Activated T-cell treated with anti-CD3 and anti-CD28 coated beads, Interleukin-2, amount 50 U/mL, for 1 hour (primary cell): Measurements from ENCODE around the gene PKDCC.
"Not testable (repeated sequence)": the region's sequence is repeated elsewhere in the genome, so short reads cannot be mapped to it uniquely, and the experiment has no call there.

Experiments
- DNase-seq: peaks from one replicate; pipeline ENCODE4 v3.0.0-alpha.2; 2020

The PKDCC gene

DNA sequence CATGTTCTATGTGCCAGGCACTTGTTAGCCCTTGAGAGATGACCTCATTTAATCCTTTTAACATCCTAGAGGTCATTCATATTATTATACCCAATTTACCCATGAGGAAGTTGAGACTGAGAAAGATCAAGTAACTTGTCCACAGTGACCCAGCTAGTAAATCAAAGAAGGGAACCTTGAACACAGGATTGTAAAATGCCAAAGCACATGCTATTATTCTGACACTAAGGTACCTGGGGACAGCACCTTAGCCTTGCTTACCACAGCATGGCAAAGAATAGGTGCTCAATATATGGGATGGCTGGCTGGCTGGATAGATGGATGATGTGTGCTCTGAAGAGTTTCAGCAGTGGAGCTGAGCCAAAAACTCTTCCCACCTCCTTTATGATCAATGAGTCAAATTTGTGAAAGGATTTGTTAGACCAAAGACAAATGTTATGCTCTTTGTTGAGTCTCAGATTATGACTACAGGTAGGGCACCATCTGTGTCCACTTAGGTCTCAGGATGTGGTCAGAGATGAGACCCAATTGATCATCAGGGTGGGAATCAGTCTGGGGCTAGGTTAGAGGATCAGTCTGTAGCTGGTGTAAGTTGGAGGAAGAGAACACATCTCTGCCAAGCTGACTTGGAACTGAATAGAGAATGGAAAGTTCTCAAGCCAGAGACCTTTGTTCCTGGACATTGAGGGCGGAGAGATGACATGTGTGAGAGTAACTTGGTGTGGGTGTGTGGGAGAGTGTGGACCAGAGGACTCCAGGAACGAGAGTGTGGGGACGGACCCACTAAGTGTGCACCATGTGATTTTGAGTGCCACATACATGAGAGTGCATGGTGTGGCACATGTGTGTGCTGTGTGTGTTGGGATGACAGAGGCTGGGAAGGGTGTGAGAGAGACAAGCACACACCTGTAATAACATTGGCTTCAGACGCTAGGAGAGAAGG lies 16.3 kb upstream of the PKDCC start:
- DNase-seq = no peak

DNA sequence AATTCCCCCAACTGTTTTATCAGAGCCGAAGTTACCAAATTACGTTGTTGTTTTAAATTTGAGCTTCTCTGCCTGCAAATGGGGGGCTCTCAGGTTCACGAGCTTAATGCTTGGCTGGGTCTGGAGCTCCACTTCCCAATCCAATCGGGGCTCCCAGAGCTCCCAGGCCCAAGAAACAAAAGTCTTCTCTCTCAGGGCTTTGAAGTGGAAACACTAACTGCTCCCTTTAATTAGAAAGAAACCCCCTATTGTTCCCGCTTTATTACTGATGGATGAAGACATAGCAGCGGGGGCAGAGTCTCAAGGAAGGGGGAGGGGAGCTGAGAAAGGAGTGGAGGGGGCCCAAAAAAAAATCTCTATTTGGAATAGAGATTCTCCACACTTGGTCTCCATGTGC lies 15.6 kb upstream of the PKDCC start:
- no peak for DNase-seq

DNA sequence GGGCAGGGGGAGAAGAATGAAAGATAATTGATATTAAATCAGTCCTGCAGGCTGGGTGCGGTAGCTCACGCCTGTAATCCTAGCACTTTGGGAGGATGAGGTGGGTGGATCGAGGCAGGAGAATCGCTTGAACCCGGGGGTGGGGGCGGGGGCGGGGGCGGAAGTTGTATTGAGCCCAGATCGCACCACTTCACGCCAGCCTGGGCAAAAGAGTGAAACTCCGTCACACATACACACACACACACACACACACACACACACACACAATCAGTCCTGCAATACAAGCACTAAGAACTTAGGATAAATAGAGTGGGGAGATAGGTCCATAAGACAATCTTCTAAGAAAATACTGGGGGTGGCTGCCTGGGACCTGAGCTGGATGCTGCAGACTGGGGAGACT lies 15.1 kb upstream of the PKDCC start:
- no peak for DNase-seq

DNA sequence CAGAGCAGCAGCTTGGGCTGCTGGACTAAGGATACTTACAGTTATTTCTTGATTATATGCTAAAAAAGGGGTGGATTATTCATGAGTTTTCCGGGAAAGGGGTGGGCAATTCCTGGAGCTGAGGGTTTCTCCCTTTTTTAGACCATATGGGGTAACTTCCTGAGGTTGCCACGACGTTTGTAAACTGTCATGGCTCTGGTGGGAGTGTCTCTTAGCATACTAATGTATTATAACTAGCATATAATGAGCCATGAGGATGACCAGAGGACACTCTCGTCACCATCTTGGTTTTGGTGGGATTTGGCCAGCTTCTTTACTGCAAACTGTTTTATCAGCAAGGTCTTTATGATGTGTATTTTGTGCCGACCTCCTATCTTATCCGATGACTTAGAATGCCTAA lies 13.7 kb upstream of the PKDCC start:
- DNase-seq = not testable (repeated sequence)

DNA sequence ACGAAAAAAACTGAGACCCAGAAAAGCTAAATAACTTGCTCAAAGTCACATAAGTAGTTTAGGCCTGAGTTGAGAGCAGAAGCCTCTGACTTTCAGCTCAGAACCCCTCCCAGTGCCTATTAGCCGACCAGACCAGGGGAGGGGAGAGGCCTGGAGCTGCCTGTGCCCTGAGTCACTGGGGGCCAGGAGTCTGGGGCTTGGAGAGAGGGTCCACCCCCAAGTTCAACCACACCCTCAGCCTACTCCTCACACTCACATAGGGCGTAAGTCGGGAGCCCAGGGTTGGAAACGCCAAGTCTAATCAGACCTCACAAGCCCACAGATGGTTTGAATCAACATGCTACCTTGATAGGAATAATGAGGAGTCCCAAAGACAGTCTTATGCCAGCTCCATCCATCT lies 12.6 kb upstream of the PKDCC start:
- DNase-seq = no peak

DNA sequence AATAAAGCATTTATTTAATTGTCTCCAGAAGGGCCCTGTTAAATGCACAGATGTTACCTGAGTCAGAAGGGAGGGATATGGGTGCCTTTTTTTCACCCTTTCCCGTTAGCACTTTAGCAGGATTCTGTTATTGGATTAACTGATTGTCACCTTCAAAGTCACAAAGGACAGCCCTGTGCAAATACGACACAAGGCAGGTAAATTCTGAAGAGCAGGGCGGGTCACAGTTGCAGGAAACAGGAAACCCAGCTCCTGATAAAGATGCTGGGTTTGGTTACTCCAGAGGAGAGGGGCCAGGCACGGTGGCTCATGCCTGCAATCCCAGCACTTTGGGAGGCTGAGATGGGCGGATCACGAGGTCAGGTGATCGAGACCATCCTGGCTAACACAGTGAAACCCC lies 11.4 kb upstream of the PKDCC start:
- no peak for DNase-seq

DNA sequence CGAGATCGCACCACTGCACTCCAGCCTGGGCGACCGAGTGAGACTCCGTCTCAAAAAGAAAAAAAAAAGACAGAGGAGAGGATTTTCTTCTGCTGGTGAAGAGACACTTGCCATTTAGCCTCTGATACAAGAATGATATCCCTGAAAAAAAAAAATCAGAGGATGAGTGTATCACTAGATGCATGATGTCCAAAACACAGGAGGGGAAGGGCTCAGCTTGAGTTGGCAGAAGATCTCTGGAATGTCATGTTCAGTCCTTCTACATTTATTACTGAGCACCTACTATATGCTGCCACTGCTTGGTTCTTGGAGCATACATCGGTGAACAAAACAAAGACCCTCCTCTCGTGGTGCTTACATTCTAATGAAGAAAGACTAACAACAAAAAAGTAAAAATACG lies 10.9 kb upstream of the PKDCC start:
- DNase-seq = no peak

DNA sequence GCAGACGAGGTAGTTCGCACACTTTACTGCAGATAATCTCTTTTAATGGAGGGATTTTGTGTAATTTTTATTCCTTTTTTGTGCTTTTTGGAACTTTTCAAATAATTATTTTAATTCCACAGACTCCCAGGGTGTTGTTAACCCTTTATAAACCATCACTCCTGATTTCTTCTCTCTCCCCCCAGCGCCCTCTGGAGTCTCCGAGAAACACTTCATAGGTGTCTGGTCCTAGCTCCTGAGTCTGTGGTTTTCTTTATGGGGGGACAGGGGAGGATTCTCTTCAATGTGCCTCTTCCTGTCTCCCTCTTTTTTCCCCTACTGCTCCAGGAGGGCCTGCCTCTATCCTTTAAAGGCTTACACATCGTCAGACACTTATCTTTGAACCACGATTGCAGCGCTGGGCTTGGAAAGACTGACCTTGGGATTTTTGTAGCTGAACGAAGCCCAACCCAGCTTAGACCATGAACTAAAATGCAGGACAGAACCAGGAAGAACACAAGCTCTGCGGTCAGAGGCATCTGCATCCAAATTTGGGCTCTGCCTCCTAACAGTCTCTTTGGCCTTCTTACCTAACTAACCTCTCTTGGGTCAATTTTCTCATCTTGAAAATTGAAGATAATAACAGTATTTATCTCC lies 7.1 kb upstream of the PKDCC start:
- DNase-seq = no peak

DNA sequence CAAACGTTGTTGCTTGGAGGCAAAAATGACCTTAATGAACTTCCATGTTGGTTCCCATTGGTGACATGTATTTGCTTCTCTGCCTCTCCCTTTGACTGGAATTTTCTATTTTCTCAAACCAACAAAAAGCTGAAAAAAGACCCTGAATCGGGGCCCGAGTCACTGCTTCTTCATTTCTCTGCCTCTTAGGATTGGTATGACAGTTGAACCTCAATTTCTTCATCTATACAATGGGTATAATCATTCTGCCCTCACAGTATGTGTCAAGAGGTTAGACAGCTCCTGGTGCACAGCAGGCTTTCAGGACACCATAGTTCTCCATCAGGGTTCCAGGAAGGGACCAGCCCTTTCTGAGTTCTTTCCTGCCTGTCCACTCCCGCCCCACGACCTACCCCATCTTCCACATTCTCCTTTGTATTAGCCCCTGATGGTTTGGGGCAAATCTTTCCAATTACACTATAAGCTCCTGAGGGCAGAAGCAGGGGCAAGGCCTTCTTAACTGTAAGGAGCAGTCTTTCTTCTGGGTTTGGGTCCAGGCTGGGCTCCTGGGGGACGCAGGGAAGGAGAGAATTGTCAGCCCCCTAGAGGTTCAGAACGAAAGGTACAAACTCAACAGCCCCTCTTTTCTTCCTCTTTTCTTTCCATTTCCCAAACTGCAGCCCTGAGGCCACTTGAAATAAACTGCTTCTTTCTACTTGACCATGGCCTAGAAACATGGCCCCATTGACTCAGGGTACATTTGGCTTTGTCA lies 6.3 kb upstream of the PKDCC start:
- DNase-seq = no peak

DNA sequence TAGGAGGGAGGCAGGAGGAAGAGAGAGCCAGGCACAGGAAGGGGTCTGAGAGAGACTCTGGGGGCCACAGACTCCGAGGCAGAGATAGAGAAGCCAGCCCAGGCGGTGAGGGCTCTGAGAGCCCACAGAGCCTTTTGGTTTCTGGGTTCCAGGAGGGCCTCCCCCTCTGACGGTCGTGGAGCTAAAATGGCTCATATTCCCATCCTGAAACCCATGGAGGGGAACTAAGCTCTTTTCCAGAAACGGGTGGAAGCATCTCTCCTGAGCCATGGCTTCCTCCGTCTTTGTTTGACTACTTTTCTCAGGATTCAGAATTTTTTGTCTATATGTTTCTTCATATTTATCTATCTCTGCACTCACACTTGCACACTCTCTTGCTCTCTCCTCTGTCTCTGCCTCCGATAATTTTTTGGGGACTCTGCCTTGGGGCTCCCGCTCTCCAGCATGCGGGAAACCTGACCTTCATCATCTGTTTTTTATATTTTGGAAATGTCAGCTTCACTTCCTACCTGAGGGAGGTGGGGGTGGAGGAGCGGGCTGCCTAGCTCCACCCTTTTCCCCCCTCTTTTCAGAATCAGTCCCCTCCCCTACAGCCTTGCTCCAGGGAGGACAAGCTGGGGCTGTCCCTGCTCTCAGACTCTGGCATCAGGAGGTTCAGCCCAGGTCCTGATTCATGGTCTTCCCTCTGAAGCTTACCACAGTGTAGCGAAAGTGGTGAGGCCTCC lies 5.0 kb upstream of the PKDCC start:
- DNase-seq = no peak

DNA sequence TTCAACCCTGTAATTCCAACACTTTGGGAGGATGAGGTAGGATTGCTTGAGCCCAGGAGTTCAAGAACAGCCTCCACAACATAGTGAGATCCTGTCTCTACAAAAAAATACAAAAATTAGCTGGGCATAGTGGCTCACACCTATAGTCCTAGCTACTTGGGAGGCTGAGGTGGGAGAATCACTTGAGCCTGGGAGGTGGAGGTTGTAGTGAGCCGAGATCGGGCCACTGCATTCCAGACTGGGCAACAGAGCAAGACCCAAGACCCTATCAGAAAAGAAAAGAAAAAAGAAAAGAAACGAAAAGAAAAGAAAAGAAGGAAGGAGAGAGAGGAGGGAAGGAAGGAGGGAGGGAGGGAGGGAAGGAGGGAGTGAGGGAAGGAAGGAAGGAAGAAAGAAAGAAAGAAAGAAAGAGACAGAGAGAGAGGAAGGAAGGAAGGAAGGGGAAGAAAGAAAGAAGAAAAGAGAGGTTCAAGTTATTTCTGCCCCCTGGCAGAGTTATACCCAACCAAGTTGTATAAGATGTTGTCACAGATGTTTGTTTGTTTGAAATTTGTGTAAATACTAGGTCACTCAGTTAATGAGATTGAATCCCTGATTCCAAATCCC lies 3.9 kb upstream of the PKDCC start:
- no peak for DNase-seq

DNA sequence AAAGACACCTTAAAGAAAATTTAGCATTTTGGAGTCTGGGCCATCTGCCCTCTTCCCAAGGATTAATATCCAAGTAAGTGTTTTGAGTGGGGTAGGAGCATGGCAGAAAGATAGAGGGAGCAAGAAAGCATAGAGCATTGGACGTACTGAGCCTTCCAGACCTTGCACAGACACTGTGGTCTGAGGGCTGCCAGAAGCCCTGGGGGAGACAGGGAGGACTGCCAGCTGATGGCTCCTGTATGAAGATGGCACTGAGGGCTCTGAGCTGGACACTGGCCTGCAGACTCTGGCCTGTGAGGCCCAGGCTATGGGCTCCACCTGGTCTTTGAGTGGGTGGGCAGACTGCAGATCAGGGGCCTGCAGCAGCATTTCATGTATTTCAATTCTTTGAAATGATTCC lies 2.9 kb upstream of the PKDCC start:
- DNase-seq = no peak

DNA sequence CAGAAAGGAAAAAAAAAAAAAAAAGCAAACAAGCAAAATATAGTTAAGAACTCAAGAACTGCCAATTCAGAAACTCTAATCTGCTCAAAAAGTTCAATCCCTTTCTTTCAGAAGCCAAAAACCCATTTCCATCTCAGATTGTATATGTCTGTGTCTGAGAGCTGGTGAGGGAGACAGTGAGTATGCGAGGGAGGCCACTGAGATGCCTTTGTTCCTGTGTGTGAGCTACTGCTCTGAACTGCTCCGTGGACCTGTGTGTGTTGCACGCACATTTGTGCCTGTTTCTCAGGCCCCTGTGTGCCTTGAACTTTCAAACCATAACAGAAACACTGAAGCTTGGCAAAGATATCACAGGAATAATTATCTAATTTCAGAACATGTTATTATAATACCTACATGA lies 2.5 kb upstream of the PKDCC start:
- DNase-seq = no peak

DNA sequence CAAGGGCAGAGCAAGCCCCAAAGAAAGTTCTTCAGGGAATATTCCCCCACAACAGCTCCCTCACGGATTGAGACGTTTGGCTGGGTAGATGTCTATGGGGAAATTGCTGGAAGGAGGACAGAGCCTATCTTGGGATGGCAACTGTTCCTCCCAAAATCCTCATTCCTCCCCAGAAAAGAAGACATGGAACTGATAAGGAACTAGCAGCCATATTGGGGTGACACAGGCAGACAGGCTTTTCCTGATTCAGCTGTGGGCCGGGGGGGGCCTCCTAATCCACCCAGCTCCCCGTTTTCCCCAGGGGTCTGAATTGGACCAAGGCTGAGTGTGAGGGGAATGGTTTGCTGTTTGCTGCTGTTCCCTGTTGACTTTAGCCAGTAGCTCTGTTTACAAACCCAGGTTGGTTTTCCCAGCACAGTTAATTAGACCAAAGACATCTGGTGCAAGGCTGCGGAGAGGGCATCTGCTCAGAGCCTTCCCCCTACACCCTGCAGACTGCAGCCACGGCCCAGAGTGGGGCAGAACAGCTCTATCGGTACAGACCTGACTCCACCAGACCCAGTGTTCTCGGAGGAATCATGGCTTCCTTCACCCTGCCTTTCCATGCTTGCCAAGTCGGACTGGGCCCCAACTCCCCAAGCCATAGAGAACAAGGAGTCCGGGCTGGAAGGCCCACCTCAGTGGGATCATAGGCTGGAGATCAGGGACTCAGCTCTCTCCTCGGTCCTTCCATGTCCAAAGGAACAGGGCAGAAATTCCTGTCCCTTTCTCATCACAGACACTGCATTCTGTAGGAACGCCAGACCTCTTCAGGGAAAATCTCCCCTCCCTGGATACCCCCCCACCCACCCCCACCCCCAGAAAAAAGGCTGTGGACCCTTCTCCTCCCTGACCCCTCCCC lies 1.7 kb upstream of the PKDCC start:
- no peak for DNase-seq

DNA sequence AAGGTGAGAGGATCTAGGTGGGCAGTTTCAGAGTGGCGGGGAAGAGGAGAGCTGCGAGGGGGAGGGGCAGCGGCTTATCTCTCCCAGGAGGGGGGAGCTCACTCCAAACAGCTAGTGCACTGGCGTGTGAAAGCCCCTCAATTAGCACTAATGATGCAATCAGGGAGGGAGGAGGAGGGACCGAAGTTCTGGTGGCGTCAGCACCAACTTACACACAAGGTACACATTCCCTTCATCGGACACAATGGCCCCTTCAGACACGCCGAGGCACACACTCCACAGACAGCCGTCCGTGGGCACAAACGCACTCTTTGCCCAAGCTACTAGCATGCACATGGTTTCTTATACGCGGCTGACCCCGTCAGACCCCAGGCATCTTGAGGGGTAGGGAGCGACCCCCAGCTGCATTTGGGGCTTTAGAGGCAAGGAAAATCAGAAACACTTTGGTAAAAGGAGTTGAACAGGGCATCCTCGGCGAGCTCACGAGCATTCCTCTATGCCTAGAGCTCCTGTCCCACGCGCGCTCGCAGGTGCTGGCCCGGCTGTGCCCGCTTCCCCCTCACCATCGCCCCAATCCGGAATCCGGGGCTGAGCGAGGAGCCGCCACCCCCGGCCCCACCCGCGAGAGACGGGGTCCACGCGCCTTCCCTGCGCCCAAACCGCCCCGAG lies 868 bp upstream of the PKDCC start:
- DNase-seq = no peak

DNA sequence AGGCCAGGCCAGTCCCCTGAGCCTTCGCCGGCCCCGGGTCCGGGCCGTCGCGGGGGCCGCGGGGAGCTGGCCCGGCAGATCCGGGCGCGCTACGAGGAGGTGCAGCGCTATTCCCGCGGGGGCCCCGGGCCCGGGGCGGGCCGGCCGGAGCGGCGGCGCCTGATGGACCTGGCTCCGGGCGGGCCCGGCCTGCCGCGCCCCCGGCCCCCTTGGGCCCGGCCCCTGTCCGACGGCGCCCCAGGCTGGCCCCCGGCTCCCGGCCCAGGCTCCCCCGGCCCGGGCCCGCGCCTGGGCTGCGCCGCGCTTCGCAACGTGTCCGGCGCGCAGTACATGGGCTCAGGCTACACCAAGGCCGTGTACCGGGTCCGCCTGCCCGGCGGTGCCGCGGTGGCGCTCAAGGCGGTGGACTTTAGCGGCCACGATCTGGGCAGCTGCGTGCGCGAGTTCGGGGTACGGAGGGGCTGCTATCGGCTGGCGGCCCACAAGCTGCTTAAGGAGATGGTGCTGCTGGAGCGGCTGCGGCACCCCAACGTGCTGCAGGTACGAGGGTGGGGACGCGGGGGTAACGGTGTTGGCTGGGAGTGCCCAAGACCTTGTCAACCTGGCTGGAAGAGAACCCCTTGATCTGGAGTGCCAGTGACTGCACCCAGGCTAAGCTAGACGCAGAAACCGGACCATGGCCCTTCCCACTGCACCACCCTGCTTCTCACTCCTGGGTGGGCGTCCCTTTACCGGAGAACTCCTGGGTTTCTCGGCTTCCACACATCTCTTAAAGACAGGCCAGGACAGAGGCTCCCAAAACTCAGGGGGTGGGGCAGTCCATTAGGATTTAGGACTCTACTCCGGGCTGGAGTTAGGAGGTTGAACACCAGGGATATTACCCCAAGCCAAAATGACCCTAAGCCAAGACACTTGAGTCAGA lies 739 bp downstream of the PKDCC start:
- DNase-seq = no peak

DNA sequence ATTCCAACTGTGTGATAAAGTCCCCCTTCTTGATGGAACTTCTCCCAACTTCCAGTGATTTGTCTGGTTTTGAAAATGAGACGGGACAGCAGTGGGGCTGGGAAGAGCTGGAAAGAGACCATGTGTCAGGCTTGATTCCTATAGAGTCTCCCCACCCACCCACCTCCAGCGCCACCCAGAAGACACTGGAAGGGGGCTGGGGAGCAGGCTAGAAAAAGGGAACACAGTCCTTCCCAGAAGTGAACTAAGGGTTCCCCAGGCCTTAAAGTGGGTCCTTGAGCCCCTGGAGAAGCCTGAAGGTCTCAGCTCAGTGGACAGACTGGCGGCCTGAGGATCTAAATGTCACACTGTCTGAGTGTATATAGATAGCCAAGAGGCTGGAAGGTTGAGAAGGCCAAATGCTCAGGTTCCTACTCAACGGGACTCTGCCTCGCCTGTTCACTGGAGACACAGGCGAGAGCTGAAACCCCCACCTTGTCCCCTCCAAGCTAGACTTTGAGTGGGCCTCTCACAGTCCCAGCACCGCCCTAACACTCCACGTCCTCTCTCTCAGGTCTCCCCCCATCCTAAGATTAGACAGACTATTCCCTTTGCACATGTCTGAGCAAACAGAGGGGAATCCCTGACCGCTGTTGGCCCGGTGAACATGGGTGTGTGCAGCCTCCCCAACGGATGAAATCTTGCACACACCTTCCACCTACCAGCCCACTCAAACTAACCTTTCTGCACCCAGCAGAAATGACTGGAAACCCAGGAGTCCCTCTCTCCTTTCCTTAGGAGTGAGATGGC lies 1.6 kb downstream of the PKDCC start:
- DNase-seq = no peak

DNA sequence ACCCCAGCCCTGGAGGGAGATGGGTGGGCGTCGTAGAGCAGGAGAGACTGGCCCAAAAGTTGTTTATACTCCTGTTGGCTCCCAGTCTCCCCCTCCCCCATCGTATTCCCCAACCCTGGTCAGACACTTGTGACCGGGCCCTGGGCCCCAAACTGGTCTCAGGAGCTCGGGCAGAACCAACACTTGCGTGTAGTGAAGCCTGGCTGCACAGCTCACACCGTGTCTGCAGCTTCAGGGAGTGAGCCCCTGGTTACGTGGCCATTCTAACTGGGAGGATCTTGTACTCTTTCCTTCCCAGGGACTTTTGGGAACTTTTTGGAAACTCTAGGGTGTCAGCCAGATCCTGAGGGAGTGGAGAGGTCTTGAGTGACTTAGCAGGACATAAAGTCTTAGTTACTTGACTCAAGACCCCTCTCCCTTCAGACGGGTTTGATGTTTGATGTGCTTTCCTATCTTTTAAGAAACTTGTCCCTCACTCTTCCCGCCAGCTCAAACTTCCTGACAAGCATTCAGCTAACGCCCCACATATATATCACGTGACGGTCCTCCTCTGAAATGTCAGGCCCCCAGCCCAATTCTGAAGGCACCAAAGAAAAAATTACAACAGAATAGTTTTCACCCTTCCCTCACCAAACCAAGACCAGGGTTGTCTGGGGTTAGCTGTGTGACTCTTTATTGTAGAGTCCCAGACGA lies 2.3 kb downstream of the PKDCC start:
- no peak for DNase-seq
